Testis (tissue), 3 donors: ENCODE measurements around the gene FHIT. TPM values are rescaled to one million over a fixed set of nuclear protein-coding genes. Genes with fewer than 3 reads are reported as not detected.

ENCODE experiments used
- DNase-seq: peaks from one replicate; pipeline ENCODE4 v3.0.0-alpha.2; 2019
- H3K27ac ChIP-seq, 2 donors: fragments of 200-600 bp; sonication (generic); one replicate each; pipeline ENCODE4 v1.5.1; 2019
- H3K27me3 ChIP-seq: fragments of 200-600 bp; sonication (generic); one replicate; pipeline ENCODE4 v1.5.1; 2019
- H3K36me3 ChIP-seq: fragments of 200-600 bp; sonication (generic); one replicate; pipeline ENCODE4 v1.5.1; 2017; ENCODE audit warnings: low read depth; ENCODE audit errors: missing control alignments
- H3K4me1 ChIP-seq: fragments of 200-600 bp; sonication (generic); one replicate; pipeline ENCODE4 v1.5.1; 2019
- H3K4me3 ChIP-seq, 2 donors: fragments of 200-600 bp; sonication (generic); one replicate each; pipeline ENCODE4 v1.5.1; 2017 to 2019
- H3K9me3 ChIP-seq: fragments of 200-600 bp; sonication (generic); one replicate; pipeline ENCODE4 v1.5.1; 2017
- POLR2A ChIP-seq: fragments of 450-650 bp; IDR thresholded peaks from one replicate; pipeline ENCODE4 v1.6.1; 2017; ENCODE audit warnings: antibody characterized with exemption, mild to moderate bottlenecking, moderate library complexity
- WGBS, 2 donors: methylation state at CpG; one replicate each; pipeline ENCODE4 v1.1.5; 2018; 5-methylcytosine and 5-hydroxymethylcytosine counted together
- intact Hi-C: fragments of 100-400 bp; cut with DNase I; formaldehyde crosslinking; loops from one replicate; pipeline ENCODE4 v1.15.1; 2023; ENCODE audit warnings: low total_unique reads
- polyA plus RNA-seq: library from polyadenylated mRNA; stranded (reverse); fragments of 350-450 nt; fragmentation: Illumina TruSeq; extraction: RNeasy Lipid Tissue Mini Kit (QIAGEN cat#74804); gene quantifications from one replicate; pipeline ENCODE4 v1.2.3, GENCODE V29; 2014; ENCODE audit warnings: low read depth, low replicate concordance; ENCODE audit not compliant: insufficient read depth
- total RNA-seq, 2 donors: library from RNA; depleted of rRNA; stranded (reverse); fragments of >200 nt; gene quantifications; one replicate each; pipeline ENCODE4 v1.2.3, GENCODE V29; 2016
- TF ChIP-seq, protein P1 (sequence below), 3 experiments: fragments of 450-650 bp in 2 of 3; fragments of 200-600 bp in 1 of 3; sonication (generic) in 1 of 3; IDR thresholded peaks; one replicate each; pipeline ENCODE4 v1.5.1; 2016 to 2019; ENCODE audit warnings: antibody characterized with exemption in 3 of 3, mild to moderate bottlenecking in 2 of 3, moderate library complexity in 1 of 3

The FHIT gene
- total and polyA plus RNA-seq, 3 donors from 2014 or later, result 10.1 to 29.6 (median 15.5) TPM

DNA sequence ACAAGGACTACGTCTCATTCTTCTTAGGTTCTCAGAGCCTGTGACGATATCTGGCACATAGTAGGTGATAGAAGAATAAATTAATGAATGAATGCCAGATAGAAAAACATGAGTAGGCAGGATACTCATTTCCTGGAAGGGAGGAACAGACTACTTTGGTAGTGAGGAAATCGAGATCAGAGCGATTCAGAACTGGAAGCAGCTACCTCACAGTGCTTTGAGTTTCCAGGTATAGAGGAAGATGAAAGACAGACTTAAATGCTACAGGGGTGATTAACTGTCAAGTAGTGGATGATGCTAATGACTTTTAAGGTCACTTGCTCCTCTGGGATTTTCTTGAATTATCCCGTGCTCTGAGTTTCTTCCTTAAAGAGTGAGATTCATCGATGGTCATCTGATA is 1249.9 kb downstream of the FHIT start:
- TF ChIP-seq, protein P1, sequence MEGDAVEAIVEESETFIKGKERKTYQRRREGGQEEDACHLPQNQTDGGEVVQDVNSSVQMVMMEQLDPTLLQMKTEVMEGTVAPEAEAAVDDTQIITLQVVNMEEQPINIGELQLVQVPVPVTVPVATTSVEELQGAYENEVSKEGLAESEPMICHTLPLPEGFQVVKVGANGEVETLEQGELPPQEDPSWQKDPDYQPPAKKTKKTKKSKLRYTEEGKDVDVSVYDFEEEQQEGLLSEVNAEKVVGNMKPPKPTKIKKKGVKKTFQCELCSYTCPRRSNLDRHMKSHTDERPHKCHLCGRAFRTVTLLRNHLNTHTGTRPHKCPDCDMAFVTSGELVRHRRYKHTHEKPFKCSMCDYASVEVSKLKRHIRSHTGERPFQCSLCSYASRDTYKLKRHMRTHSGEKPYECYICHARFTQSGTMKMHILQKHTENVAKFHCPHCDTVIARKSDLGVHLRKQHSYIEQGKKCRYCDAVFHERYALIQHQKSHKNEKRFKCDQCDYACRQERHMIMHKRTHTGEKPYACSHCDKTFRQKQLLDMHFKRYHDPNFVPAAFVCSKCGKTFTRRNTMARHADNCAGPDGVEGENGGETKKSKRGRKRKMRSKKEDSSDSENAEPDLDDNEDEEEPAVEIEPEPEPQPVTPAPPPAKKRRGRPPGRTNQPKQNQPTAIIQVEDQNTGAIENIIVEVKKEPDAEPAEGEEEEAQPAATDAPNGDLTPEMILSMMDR (IDR thresholded peaks at IDR 0.05), result no peak
- no peak for TF ChIP-seq POLR2A
- Histone ChIP-seq H3K9me3 (no peaks in the 10 kb centered on the region), H3K4me3 (no peak overlapping the region), H3K27me3 (no peaks in the 10 kb centered on the region), H3K36me3 (no peaks in the 10 kb centered on the region), H3K4me1 (no peaks in the 10 kb centered on the region), H3K27ac (no peak overlapping the region)
- 96 to 97% methylated on average over 6 of the region's 6 CpGs for WGBS, 2 donors
- intact Hi-C loops, result no loop called here
- DNase-seq, result no peak

DNA sequence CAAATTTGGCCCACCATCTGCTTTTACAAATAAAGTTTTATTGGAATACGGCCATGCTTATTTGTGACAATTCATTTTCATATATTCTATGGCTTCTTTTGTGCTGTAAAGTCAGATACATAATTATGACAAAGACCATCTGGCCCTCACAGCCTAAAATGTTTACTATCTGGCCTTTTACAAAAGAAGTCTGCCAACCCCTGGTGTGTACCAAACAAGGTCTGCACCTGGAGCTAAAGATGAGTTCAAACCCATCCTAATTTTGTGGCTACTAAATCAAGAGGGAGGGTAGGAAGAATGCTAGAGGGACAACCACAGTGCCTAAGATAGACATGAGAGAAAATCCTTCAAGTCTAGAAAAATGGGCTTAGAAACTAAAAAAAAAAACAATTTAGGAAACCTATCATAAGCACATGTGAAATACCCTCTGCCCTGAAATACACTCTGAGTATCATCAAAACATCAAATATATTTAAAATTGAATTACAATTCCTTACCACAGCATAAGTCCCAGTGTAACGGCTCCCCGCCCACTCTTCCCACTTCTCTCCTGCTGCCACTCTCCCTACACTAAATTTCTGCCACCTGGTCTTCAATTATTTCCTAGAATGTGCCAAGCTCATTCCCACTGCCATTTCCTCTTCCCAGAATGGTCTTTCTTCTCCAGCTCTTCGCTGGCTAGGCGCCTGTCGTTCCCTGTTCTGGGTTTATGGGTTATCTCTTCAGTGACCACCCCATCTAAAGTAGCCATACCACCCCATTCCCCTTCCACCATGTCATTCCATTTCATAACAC is 1250.7 kb downstream of the FHIT start:
- no peaks in the 10 kb centered on the region for H3K36me3 ChIP-seq
- H3K4me1 ChIP-seq, result no peaks in the 10 kb centered on the region
- intact Hi-C loops, result no loop called here
- H3K4me3 ChIP-seq, result no peak overlapping the region
- TF ChIP-seq, protein P1 (IDR thresholded peaks at IDR 0.05), result no peak
- TF ChIP-seq POLR2A, result no peak
- no peaks in the 10 kb centered on the region for H3K9me3 ChIP-seq
- no peaks in the 10 kb centered on the region for H3K27me3 ChIP-seq
- no peak overlapping the region for H3K27ac ChIP-seq
- 94 to 98% methylated on average over 6 of the region's 6 CpGs for WGBS, 2 donors
- DNase-seq, result no peak

DNA sequence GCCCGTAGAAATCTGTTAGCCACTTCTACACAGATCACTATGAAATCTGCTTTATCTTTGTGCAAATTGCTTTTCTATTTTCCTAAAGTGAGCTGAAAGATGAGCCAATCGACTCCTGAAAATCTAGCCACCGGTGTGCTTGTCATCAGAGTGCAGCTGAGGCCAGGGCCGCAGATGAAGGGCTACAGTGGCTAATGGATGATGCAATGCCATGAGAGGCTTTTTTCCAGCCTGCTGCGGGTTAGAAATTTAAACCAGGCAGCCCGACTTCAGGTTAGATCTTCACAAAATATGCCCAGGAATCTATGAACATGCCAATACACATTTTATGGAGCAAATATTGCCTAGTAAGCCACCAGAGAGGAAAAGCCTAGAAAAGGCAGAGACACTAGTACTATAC is 1253.2 kb downstream of the FHIT start:
- Histone ChIP-seq H3K4me1 (no peaks in the 10 kb centered on the region), H3K4me3 (no peak overlapping the region), H3K9me3 (no peaks in the 10 kb centered on the region), H3K27ac (no peak overlapping the region), H3K27me3 (no peaks in the 10 kb centered on the region), H3K36me3 (no peaks in the 10 kb centered on the region)
- TF ChIP-seq, protein P1 (IDR thresholded peaks at IDR 0.05), result no peak
- TF ChIP-seq POLR2A, result no peak
- no peak for DNase-seq
- intact Hi-C loops, result no loop called here
- WGBS, 2 donors, result 59 to 73% methylated on average over 6 of the region's 6 CpGs

DNA sequence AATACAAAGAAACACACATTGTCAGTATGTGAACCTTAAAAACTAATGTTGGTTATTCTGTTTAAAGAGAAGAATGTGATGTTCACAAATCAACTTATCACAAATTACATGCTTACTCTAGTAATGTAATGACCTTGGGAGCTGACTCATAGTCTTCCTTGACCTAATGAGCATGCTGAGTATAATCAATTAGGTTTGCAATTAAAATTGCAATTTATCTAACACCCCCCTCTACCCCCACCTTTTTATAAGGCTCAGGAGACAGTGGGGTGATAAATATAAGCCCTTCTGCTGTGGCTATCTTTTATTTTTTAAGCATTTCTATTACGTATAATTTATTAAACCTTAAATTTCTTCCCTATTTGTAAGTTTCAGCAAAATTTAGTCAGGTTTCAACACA is 1253.7 kb downstream of the FHIT start:
- no peak for DNase-seq
- Histone ChIP-seq H3K27me3 (no peaks in the 10 kb centered on the region), H3K27ac (no peak overlapping the region), H3K4me3 (no peak overlapping the region), H3K9me3 (no peaks in the 10 kb centered on the region), H3K36me3 (no peaks in the 10 kb centered on the region), H3K4me1 (no peaks in the 10 kb centered on the region)
- 81 to 94% methylated on average over 1 of the region's 1 CpG for WGBS, 2 donors
- TF ChIP-seq POLR2A, result no peak
- TF ChIP-seq, protein P1 (IDR thresholded peaks at IDR 0.05), result no peak
- intact Hi-C loops, result no loop called here

DNA sequence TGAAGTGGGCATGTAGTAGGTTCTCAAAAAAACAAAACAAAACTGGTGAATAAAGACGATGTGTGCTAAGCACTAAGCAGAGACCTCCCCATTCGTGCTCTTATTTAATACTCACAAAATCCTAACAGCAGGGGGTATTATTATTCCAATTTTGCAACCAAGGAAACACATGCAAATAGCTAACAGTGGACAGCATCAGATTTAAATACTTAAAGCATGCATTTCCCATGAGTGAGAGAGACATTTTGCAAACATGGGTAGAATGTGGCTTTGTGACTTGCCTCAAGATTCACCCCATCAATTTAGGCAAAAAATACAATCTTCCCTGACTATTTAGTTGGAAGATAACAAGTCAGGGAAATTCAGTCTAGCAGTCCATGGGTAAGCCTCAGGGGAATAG is 1255.2 kb downstream of the FHIT start:
- no peaks in the 10 kb centered on the region for H3K4me1 ChIP-seq
- 85 to 86% methylated on average over 2 of the region's 2 CpGs for WGBS, 2 donors
- H3K9me3 ChIP-seq, result no peaks in the 10 kb centered on the region
- no peak for DNase-seq
- H3K27me3 ChIP-seq, result no peaks in the 10 kb centered on the region
- H3K27ac ChIP-seq, result no peak overlapping the region
- H3K36me3 ChIP-seq, result no peaks in the 10 kb centered on the region
- no peak for TF ChIP-seq POLR2A
- TF ChIP-seq, protein P1 (IDR thresholded peaks at IDR 0.05), result no peak
- intact Hi-C loops, result no loop called here
- H3K4me3 ChIP-seq, result no peak overlapping the region
